ENCODE results near the gene RTEL1. TPM values are rescaled to one million over a fixed set of nuclear protein-coding genes. Genes with fewer than 3 reads are reported as not detected.

Gene RTEL1
- total RNA-seq, 4 donors from 2014 or later = 11.6 to 32.8 (median 22.9) TPM

- TF ChIP-seq, protein P1, sequence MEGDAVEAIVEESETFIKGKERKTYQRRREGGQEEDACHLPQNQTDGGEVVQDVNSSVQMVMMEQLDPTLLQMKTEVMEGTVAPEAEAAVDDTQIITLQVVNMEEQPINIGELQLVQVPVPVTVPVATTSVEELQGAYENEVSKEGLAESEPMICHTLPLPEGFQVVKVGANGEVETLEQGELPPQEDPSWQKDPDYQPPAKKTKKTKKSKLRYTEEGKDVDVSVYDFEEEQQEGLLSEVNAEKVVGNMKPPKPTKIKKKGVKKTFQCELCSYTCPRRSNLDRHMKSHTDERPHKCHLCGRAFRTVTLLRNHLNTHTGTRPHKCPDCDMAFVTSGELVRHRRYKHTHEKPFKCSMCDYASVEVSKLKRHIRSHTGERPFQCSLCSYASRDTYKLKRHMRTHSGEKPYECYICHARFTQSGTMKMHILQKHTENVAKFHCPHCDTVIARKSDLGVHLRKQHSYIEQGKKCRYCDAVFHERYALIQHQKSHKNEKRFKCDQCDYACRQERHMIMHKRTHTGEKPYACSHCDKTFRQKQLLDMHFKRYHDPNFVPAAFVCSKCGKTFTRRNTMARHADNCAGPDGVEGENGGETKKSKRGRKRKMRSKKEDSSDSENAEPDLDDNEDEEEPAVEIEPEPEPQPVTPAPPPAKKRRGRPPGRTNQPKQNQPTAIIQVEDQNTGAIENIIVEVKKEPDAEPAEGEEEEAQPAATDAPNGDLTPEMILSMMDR (IDR thresholded peaks at IDR 0.05; ENCODE audit: low read depth) = no peak
Measured at GRCh38 chr20:63696306-63696627, 38.2 kb downstream of the RTEL1 start.

DNA sequence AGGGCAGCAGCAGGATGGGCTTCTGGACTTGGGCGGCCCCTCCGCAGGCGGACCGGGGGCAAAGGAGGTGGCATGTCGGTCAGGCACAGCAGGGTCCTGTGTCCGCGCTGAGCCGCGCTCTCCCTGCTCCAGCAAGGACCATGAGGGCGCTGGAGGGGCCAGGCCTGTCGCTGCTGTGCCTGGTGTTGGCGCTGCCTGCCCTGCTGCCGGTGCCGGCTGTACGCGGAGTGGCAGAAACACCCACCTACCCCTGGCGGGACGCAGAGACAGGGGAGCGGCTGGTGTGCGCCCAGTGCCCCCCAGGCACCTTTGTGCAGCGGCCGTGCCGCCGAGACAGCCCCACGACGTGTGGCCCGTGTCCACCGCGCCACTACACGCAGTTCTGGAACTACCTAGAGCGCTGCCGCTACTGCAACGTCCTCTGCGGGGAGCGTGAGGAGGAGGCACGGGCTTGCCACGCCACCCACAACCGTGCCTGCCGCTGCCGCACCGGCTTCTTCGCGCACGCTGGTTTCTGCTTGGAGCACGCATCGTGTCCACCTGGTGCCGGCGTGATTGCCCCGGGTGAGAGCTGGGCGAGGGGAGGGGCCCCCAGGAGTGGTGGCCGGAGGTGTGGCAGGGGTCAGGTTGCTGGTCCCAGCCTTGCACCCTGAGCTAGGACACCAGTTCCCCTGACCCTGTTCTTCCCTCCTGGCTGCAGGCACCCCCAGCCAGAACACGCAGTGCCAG, 38.7 kb downstream of the RTEL1 start, which contains the start of gene TNFRSF6B:
Gene TNFRSF6B (plus strand): TSS at position 25 of the 729 bp plus-strand sequence. CDS start 116 bp downstream, at position 141.
- TF ChIP-seq, protein P1 (IDR thresholded peaks at IDR 0.05; ENCODE audit: low read depth) = no peak

GRCh38 chr20:63697357-63697867, 39.3 kb downstream of the RTEL1 start:
- TF ChIP-seq, protein P1 (IDR thresholded peaks at IDR 0.05; ENCODE audit: low read depth) = no peak

GRCh38 chr20:63697868-63698545, 39.9 kb downstream of the RTEL1 start:
- TF ChIP-seq, protein P1 (IDR thresholded peaks at IDR 0.05; ENCODE audit: low read depth) = no peak

GRCh38 chr20:63698739-63699465, 40.8 kb downstream of the RTEL1 start:
- TF ChIP-seq, protein P1 (IDR thresholded peaks at IDR 0.05; ENCODE audit: low read depth) = no peak

DNA sequence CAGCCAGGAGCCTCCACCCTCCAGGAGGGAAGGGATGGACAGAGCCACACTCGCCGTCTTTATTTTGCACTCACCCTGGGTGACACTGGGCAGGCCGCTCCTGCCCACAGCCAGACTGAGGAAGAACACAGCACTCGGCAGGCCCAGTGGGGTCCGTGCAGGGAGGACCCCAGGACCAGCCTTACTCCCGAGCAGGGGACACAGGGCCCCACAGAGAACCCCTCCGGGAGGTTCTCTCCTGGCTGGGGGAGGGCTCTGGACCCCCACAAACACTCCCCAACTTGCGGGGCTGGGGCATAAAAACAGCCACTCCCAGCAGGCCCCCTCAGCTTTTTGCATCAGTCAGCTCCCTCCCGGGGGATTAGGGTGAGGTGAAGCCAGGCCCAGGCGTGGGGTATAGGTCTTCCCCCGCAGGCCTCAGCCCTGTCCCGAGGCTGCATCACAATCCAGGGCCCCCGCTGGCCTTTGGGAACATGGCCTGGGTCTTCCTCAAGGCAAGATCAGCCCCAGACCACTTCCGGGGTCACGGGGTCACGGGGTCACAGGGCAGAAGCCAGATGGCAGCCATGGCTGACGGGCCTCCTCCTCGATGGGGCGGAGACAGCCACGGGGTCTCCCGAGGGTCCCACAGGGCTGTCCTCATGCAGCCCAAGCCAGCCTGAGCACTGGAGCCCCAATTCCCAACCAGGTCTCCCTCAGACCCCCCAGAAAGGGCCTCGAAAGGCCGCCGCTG, 41.5 kb downstream of the RTEL1 start:
- TF ChIP-seq, protein P1 (IDR thresholded peaks at IDR 0.05; ENCODE audit: low read depth) = no peak
